GM19395 (cell line): ENCODE data around the gene HNRNPUL1.

Experiments used
- ATAC-seq: cut with Tn5 transposase; IDR thresholded peaks from one replicate; pipeline ENCODE4 v1.9.1; 2021; ENCODE audit warnings: mild to moderate bottlenecking, moderate library complexity; ENCODE audit not compliant: unreplicated experiment

HNRNPUL1 gene

GRCh38 chr19:41307090-41307875 is 43.1 kb downstream of the HNRNPUL1 start:
- ATAC-seq = no peak

GRCh38 chr19:41307954-41308449 is 43.8 kb downstream of the HNRNPUL1 start:
- ATAC-seq = no peak

GRCh38 chr19:41308450-41309179 is 44.4 kb downstream of the HNRNPUL1 start:
- no peak for ATAC-seq

- ATAC-seq = no peak
These were observed 45.2 kb downstream of the HNRNPUL1 start for GRCh38 chr19:41309180-41310032.

- ATAC-seq = peak; percentile 67
These were observed 46.1 kb downstream of the HNRNPUL1 start, which contains the start of gene CCDC97 for GRCh38 chr19:41310033-41310831. Gene CCDC97 (plus strand): TSS chr19:41310172. CDS start chr19:41310311, 139 bp downstream.

- no peak for ATAC-seq
These were observed 46.9 kb downstream of the HNRNPUL1 start for GRCh38 chr19:41311072-41311471.

- ATAC-seq = no peak
These were observed 47.4 kb downstream of the HNRNPUL1 start for GRCh38 chr19:41311613-41312012.

- no peak for ATAC-seq
These were observed 52.2 kb downstream of the HNRNPUL1 start for GRCh38 chr19:41316306-41316920.

- ATAC-seq = no peak
These were observed 54.7 kb downstream of the HNRNPUL1 start for GRCh38 chr19:41318696-41319499.

- ATAC-seq = no peak
These were observed 55.5 kb downstream of the HNRNPUL1 start for GRCh38 chr19:41319500-41320184.

- no peak for ATAC-seq
These were observed 56.0 kb downstream of the HNRNPUL1 start for GRCh38 chr19:41320185-41320518.

GRCh38 chr19:41320568-41320967 is 56.4 kb downstream of the HNRNPUL1 start:
- no peak for ATAC-seq

- no peak for ATAC-seq
These were observed 57.0 kb downstream of the HNRNPUL1 start for GRCh38 chr19:41321204-41321599.

- ATAC-seq = no peak
These were observed 57.6 kb downstream of the HNRNPUL1 start for GRCh38 chr19:41321600-41322270.

GRCh38 chr19:41322451-41322850 is 58.3 kb downstream of the HNRNPUL1 start:
- ATAC-seq = no peak

- ATAC-seq = no peak
These were observed 58.9 kb downstream of the HNRNPUL1 start for GRCh38 chr19:41323023-41323422.

- no peak for ATAC-seq
These were observed 59.4 kb downstream of the HNRNPUL1 start for GRCh38 chr19:41323430-41324125.
